HG03469 (cell line): ENCODE measurements around the gene FIBP.

Source experiments
- ATAC-seq: cut with Tn5 transposase; IDR thresholded peaks from one replicate; pipeline ENCODE4 v1.9.1; 2021; ENCODE audit warnings: mild to moderate bottlenecking, moderate library complexity, moderate number of reproducible peaks; ENCODE audit not compliant: unreplicated experiment

FIBP gene

GRCh38 chr11:65891219-65892136 lies 3.2 kb upstream of the FIBP start:
- no peak for ATAC-seq

DNA sequence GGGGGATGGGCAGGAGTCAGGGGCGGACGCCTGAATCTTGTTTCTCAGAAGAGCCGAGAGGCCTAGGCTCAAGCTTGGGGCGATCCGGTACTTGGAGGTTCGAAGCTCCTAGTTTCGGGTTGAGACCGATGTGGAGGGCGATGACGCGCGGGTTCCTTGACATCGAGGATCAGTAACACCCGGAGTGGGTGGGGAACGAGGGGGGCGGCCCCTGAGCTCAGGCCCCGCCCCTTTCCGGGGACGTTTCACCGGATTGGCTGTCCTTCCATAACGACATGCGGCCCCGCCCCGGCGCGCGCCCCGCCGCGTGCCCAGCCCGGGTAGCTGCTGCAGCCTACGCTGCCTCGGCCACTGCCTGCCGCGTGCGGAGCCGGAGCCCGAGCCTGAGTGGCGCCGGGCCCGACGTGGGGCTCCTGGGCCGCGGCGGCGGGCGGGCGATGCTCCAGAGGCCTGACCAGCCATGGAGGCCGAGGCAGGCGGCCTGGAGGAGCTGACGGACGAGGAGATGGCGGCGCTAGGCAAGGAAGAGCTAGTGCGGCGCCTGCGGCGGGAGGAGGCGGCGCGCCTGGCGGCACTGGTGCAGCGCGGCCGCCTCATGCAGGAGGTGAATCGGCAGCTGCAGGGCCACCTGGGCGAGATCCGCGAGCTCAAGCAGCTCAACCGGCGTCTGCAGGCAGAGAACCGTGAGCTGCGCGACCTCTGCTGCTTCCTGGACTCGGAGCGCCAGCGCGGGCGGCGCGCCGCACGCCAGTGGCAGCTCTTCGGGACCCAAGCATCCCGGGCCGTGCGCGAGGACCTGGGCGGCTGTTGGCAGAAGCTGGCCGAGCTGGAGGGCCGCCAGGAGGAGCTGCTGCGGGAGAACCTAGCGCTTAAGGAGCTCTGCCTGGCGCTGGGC lies 2.3 kb upstream of the FIBP start, which contains the start of gene CCDC85B:
TSS of gene CCDC85B (plus strand) at position 350 of the 895 bp plus-strand sequence. CDS start at position 461, 111 bp downstream.
- no peak for ATAC-seq

DNA sequence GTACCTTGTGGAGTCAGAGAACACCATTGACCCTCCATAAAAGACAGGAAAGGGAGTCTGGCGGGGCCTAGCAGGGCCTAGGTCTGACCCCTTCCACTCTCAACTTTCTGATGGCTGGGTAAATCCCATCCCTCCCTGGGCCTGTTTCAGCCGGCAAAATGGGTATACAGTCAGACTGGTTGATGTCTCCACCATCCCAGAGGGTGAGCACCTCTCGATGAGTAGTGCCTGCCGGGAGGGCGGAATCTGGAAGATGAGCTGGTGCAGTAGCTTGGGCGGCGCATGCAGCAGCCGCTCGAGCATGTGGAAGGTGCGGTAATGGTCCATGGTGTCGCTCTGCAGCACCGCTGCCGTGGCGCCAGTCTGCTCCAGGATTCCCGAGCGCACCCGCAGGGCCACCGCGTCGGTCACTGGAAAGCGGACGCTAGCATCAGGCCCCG lies 528 bp downstream of the FIBP start:
- no peak for ATAC-seq

DNA sequence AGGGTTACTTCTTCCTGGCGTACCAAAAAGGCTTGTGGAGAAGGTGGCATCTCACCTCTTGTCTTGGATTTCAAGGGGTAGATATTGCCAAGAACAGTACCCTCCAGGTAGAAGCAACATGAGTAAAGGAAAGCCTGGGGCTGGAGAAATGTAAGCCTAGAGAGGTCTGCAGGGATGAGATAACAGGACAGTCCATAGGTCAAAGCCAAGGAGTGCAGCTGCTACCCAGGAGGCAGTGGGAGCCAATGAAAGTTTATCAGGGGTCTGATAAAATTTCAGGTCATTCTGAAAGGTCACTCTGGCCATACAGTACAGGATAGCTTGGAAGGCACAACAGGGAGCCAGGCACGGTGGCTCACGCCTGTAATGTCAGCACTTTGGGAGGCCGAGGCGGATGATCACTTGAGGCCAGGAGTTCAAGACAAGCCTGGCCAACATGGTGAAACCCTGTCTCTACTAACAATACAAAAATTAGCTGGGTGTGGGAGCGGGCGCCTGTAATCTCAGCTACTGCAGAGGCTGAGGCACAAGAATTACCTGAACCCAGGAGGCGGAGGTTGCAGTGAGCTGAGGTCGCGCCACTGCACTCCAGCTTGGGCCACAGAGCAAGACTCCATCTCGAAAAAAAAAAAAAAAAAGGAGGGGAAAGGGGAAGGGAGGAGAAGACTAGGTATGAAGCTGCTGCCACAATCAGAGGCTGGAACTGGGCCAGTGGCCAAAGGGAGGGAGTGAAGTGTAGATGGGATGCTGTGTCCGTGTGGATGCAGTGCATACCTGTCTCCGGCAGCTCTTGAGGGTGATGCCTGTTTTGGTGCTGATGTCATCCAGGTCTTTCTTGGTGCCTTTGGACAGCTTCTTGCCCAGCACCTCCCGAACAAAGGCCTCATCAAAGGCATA lies 1.2 kb downstream of the FIBP start:
- ATAC-seq = no peak

DNA sequence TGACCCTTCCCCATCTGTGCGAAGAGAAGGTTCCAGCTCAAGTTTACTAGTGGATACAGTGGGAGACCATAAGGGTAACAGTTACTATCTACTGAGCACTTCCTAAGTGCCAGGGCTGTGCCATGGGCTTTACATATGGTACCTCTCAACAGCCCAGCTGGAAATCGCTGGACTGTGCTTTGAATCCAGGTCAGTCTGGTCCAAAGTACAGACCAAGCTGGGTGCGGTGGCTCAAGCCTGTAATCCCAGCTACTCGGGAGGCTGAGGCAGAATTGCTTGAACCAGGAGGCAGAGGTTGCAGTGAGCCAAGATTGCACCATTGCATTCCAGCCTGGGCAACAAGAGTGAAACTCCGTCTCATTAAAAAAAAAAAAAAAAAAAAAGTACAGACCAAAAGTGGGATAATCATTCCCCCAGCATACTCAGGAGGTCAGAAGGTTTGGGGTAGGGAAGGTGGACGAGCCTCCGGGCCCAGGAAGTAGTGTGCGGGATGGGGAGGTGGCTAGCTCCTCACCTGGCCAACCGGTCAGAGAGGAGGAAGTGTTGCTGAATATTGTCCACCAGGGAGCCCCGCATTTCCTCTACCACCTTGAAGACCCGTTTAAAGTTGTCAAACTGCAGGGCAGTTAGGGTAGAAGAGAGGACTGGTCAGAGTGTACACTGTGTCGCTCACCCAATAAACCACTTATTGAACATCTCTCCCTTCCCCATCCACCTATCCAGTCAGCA lies 2.3 kb downstream of the FIBP start:
- no peak for ATAC-seq

DNA sequence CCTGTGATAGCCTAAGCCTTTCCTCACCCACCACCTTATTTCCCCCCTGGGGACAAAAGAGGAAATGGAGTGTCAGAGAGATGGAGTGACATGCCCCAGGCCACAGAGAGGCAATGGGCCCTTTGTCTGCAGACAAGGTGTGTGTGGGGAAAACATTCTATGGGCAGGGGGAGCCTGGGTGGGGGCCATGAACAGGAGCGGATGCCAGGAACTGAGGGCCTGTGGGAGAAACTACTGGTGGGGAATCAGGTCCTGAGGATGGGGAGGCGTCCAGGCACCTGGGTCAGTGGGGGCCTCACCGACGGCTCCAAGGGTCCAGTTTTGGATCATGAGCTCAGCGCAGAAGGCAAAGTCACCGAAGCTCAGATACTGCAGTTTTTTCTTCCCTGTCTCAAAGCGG lies 3.0 kb downstream of the FIBP start:
- no peak for ATAC-seq

GRCh38 chr11:65884716-65885092 lies 3.6 kb downstream of the FIBP start:
- ATAC-seq = no peak

DNA sequence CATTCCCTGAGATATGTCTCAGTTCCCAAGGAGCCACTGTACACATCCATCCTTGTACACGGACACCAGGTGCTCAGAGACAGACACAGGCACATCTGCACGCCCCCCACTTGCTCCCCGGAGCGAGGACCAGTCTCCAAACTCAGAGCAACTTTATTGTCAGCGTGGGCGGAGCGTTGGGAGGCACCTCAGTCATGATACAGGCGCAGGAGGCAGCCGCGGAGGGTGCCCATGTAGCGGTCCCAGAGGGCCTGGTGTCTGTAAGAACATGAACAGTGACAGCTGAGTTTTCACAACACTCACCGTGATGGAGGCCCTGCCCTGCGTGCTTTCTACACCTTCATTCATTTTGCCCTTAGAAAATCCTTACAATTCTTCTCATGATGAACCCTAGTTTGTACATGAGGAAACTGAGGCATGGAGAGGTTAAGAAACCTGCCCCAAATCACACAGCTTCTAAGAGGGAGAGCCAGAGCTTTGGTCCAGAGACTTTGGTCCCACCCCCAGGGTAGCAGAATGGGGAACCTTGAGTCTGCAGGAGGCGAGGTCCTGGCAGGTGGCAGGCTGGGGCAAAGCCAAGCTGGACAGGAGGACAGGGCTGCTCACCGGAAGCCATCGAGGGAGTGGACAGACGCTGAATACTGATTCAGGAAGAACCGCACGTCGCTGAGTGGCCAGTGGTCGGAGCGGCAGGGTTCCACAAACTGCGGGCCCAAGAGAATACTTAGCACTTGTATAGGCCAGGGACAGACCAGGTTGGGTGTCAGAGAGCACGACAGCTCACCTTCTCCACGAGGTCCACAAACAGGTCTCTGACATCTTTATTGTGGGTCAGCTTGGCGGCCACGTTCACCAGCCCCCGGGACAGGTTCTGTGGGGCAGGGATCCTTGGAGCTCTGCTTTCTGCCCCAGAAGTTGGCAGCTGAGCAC lies 4.2 kb downstream of the FIBP start:
- ATAC-seq = no peak

GRCh38 chr11:65883058-65883761 lies 5.1 kb downstream of the FIBP start:
- no peak for ATAC-seq

DNA sequence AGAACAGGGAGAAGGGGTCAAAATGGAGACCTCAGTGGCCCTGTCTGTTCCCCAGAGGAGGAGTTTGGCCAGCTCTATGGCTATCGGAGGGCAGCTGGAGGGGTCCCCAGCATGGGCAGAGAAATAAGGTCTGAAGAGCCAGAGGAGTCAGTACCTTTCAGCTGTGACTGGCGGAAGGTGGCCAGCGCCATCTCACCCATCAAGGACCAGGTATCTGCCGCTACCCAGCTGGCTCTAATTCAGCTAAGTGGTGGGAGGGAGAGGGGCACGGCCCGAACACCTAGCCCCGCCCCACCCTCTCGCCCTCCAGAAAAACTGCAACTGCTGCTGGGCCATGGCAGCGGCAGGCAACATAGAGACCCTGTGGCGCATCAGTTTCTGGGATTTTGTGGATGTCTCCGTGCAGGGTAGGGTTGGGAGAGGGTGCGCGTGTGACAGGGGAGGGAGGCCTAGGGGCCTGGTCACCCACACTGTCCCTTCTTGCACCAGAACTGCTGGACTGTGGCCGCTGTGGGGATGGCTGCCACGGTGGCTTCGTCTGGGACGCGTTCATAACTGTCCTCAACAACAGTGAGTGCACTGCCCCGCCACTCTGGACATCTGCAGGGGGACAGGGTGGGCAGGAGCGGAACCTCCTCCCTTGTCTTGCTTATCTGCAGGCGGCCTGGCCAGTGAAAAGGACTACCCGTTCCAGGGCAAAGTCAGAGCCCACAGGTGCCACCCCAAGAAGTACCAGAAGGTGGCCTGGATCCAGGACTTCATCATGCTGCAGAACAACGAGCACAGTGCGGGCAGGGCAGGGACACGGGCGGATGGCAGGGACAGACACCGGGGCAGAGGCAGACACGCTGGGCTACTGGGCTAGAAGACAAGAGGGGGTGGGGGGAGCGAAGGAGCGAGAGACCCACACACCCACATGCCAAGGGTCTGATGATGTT lies 5.9 kb downstream of the FIBP start:
- ATAC-seq = no peak

- ATAC-seq = no peak
These were observed 7.3 kb downstream of the FIBP start for GRCh38 chr11:65880844-65881421.

- ATAC-seq = no peak
These were observed 8.2 kb downstream of the FIBP start for GRCh38 chr11:65880027-65880426.

- ATAC-seq = no peak
These were observed 8.7 kb downstream of the FIBP start, which contains the start of gene CTSW for GRCh38 chr11:65879617-65880016. Gene CTSW, plus strand, starts transcription at chr11:65879837. Its CDS starts 18 bp downstream, at chr11:65879855.

GRCh38 chr11:65873318-65874156 lies 14.7 kb downstream of the FIBP start:
- peak; percentile 60 for ATAC-seq

DNA sequence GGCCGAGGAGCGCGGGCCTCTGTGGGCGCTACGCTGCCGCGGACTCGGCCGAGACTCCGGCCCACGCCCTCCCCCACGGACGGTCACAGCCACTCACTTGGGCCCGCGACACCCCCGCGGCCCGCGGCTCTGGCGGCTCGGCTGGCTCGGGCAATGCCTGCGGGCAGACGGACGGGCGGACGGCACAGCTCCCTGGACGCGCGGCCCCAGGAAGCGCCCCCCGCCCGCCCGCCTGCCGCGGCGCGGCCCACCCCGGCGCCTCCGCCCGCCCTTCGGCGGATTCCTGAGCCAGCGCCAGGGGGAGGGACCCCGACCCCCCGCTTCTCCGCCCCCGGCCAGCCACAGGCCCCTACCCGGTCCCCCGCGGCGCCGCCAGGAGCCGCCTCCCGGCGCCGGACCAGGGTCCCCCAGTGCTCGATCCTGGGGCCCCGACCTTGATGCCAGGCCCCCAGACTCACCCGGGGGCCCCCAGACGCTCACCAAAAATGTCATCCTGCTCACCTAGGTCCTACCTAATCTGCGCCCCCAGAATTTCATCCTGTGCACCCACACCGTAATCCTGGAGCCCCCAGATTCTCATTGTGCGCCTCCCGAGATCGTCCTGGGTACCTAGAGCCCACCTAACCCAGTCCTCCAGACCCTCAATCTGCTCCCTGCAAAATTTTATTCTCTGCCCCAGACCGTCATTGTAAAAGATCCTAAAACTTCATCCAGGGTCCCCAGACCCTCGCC lies 15.5 kb downstream of the FIBP start, which contains the start of gene EFEMP2:
TSS of gene EFEMP2 (minus strand) at position 215 of the 732 bp plus-strand sequence. CDS start 446 bp downstream, outside the sequence.
- ATAC-seq = no peak
